Measurements from ENCODE around the gene JARID2.

DNA sequence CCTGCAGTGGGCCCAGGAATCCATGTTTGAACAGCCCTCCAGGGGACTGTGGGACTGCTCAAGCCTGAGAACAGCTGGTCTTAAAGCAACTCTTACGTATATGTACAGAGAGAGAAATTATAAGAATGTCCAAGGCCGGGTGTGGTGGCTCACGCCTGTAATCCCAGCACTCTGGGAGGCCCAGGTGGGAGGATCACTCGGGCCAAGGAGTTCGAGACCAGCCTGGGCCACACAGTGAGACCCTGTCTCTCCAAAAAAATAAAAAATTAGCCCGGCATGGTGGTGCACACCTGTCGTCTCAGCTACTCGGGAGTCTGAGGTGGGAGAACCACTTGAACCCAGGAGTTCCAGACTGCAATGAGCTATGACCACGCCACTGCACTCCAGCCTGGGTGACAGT, 283.0 kb downstream of the JARID2 start:
- TF ChIP-seq ZNF10 (tag by site-specific recombination; IDR thresholded peaks at IDR 0.05) (no peak), ZNF777 (tag by site-specific recombination; IDR thresholded peaks at IDR 0.05; ENCODE audit: borderline replicate concordance) (no peak), YY1 (tag by site-specific recombination; IDR thresholded peaks at IDR 0.05) (no peak), ZNF560 (tag by site-specific recombination; IDR thresholded peaks at IDR 0.05; ENCODE audit: borderline replicate concordance) (no peak), ZNF561 (tag by site-specific recombination; IDR thresholded peaks at IDR 0.05; ENCODE audit: borderline replicate concordance) (no peak)
- TF ChIP-seq, protein P1, sequence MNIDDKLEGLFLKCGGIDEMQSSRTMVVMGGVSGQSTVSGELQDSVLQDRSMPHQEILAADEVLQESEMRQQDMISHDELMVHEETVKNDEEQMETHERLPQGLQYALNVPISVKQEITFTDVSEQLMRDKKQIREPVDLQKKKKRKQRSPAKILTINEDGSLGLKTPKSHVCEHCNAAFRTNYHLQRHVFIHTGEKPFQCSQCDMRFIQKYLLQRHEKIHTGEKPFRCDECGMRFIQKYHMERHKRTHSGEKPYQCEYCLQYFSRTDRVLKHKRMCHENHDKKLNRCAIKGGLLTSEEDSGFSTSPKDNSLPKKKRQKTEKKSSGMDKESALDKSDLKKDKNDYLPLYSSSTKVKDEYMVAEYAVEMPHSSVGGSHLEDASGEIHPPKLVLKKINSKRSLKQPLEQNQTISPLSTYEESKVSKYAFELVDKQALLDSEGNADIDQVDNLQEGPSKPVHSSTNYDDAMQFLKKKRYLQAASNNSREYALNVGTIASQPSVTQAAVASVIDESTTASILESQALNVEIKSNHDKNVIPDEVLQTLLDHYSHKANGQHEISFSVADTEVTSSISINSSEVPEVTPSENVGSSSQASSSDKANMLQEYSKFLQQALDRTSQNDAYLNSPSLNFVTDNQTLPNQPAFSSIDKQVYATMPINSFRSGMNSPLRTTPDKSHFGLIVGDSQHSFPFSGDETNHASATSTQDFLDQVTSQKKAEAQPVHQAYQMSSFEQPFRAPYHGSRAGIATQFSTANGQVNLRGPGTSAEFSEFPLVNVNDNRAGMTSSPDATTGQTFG (tag by site-specific recombination; IDR thresholded peaks at IDR 0.05; ENCODE audit: borderline replicate concordance): no peak
- TF ChIP-seq, protein P2, sequence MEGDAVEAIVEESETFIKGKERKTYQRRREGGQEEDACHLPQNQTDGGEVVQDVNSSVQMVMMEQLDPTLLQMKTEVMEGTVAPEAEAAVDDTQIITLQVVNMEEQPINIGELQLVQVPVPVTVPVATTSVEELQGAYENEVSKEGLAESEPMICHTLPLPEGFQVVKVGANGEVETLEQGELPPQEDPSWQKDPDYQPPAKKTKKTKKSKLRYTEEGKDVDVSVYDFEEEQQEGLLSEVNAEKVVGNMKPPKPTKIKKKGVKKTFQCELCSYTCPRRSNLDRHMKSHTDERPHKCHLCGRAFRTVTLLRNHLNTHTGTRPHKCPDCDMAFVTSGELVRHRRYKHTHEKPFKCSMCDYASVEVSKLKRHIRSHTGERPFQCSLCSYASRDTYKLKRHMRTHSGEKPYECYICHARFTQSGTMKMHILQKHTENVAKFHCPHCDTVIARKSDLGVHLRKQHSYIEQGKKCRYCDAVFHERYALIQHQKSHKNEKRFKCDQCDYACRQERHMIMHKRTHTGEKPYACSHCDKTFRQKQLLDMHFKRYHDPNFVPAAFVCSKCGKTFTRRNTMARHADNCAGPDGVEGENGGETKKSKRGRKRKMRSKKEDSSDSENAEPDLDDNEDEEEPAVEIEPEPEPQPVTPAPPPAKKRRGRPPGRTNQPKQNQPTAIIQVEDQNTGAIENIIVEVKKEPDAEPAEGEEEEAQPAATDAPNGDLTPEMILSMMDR (tag by site-specific recombination; IDR thresholded peaks at IDR 0.05): no peak
- TF ChIP-seq, protein P3, sequence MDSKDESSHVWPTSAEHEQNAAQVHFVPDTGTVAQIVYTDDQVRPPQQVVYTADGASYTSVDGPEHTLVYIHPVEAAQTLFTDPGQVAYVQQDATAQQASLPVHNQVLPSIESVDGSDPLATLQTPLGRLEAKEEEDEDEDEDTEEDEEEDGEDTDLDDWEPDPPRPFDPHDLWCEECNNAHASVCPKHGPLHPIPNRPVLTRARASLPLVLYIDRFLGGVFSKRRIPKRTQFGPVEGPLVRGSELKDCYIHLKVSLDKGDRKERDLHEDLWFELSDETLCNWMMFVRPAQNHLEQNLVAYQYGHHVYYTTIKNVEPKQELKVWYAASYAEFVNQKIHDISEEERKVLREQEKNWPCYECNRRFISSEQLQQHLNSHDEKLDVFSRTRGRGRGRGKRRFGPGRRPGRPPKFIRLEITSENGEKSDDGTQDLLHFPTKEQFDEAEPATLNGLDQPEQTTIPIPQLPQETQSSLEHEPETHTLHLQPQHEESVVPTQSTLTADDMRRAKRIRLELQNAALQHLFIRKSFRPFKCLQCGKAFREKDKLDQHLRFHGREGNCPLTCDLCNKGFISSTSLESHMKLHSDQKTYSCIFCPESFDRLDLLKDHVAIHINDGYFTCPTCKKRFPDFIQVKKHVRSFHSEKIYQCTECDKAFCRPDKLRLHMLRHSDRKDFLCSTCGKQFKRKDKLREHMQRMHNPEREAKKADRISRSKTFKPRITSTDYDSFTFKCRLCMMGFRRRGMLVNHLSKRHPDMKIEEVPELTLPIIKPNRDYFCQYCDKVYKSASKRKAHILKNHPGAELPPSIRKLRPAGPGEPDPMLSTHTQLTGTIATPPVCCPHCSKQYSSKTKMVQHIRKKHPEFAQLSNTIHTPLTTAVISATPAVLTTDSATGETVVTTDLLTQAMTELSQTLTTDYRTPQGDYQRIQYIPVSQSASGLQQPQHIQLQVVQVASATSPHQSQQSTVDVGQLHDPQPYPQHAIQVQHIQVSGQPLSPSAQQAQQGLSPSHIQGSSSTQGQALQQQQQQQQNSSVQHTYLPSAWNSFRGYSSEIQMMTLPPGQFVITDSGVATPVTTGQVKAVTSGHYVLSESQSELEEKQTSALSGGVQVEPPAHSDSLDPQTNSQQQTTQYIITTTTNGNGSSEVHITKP (tag by site-specific recombination; IDR thresholded peaks at IDR 0.05): no peak
